GM12864 (cell line): ENCODE results near the gene AKR7A3.

Experiments used
- DNase-seq: peaks from one replicate; pipeline ENCODE4 v3.0.0-alpha.2; 2011; ENCODE audit warnings: low read depth
- H3K4me3 ChIP-seq: 2 replicates; pipeline ENCODE4 v1.5.1; 2011; ENCODE audit warnings: mild to moderate bottlenecking, low read depth, low read length, control low read depth
- TF ChIP-seq, protein P1 (sequence below): IDR thresholded peaks from 2 replicates; pipeline ENCODE4 v1.5.1; 2011; ENCODE audit warnings: low read depth, mild to moderate bottlenecking, moderate library complexity, low read length, control low read depth, inconsistent platforms; ENCODE audit errors: missing control alignments

The AKR7A3 gene

GRCh38 chr1:19330449-19331135, 42.0 kb upstream of the AKR7A3 start:
- H3K4me3 ChIP-seq: no peak overlapping the region
- DNase-seq: no peak
- TF ChIP-seq, protein P1, sequence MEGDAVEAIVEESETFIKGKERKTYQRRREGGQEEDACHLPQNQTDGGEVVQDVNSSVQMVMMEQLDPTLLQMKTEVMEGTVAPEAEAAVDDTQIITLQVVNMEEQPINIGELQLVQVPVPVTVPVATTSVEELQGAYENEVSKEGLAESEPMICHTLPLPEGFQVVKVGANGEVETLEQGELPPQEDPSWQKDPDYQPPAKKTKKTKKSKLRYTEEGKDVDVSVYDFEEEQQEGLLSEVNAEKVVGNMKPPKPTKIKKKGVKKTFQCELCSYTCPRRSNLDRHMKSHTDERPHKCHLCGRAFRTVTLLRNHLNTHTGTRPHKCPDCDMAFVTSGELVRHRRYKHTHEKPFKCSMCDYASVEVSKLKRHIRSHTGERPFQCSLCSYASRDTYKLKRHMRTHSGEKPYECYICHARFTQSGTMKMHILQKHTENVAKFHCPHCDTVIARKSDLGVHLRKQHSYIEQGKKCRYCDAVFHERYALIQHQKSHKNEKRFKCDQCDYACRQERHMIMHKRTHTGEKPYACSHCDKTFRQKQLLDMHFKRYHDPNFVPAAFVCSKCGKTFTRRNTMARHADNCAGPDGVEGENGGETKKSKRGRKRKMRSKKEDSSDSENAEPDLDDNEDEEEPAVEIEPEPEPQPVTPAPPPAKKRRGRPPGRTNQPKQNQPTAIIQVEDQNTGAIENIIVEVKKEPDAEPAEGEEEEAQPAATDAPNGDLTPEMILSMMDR: no peak

- TF ChIP-seq, protein P1: no peak
- H3K4me3 ChIP-seq: no peak overlapping the region
- DNase-seq: no peak
Measured at GRCh38 chr1:19329611-19330010, 41.0 kb upstream of the AKR7A3 start.

DNA sequence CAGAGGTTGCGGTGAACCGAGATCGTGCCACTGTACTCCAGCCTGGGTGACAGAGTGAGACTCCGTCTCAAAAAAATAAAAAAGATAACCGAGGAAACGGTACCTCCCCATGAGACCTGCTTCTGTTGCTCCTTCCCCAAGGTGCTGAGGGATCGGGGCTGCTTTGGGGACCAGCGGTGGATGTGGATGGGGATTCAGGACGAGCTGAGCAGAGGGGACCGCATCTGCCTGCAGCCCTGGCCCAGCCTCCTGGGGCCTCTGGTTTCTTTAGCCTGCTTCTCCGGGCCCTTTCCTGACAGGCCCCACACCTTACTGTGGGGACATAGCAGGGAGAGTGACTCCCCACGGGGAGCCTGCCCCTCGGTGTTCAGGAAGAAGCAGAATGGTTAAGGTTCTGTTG, 40.6 kb upstream of the AKR7A3 start:
- TF ChIP-seq, protein P1: no peak

GRCh38 chr1:19328486-19328885, 39.9 kb upstream of the AKR7A3 start:
- H3K4me3 ChIP-seq: no peak overlapping the region
- DNase-seq: no peak
- TF ChIP-seq, protein P1: no peak

More for the DNA sequence above, 40.6 kb upstream of the AKR7A3 start:
- no peak for DNase-seq
- H3K4me3 ChIP-seq: no peak overlapping the region

DNA sequence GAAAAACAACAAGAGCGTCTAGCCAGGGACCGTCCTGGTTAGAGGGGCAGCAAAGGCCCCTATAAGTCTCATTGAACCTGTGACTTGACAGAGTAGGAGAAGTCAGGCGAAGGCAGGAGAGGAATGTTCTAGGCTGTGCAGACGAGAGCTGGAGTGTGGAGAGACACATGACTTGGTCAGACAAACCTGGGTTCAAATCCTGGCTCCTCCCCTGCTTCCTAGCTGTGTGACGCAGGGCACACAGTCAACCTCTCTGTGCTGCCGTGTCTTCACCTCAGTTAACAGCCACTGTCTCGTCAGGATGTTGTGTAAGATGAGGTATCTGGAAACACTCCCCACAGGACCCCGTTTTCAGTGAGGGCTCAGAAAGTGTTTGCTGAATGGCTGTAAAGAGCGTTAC, 39.2 kb upstream of the AKR7A3 start:
- DNase-seq: no peak
- TF ChIP-seq, protein P1: no peak
- H3K4me3 ChIP-seq: no peak overlapping the region

DNA sequence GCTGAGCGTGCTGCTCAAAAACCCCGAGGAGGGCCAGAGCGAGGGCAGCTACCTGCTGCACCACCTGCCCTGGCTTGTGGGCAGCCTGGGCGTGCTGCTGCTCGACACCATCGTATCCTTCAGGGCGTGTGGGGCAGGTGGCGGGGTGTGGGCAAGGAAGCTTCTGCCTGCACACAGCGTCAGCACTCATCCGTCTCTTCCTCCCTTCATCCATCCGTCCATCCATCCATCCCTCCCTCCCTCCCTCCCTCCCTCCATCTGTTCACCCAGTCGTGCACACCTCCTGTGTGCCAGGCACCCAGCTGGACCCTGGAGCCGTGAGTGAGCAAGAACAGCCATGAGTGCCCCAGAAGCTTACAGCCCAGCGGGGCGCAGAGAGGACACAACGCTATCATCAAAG, 38.7 kb upstream of the AKR7A3 start:
- TF ChIP-seq, protein P1: no peak
- no peak for DNase-seq

DNA sequence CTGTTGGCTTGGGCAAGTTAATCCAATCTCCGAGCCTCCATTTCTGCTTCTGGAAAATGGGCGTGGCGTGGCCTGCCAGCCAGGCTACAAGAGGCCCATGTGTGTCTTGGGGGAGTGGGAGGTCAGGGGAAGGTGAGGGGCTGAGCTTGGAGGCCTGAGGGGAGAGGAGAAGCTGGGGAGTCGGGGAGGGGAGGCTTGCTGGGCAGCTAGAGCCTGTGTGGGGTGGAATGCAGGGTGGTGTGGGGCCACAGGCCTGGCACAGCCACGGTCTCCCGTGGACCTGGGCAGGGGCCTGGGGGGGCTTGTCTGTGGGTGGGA, 38.1 kb upstream of the AKR7A3 start:
- no peak overlapping the region for H3K4me3 ChIP-seq
- TF ChIP-seq, protein P1: no peak
- no peak for DNase-seq

More for the DNA sequence above, 38.7 kb upstream of the AKR7A3 start:
- no peak overlapping the region for H3K4me3 ChIP-seq
